HepG2 (cell line): ENCODE results near the gene HOXD3. TPM values are rescaled to one million over a fixed set of nuclear protein-coding genes. Genes with fewer than 3 reads are reported as not detected.

Experiments used
- ATAC-seq: fragments of 200-7000 bp; cut with Tn5 transposase; 3 replicates; pipeline ENCODE4 v1.9.1; 2020; ENCODE audit warnings: mild to moderate bottlenecking, moderate library complexity
- BruUV-seq: library from RNA; stranded (reverse); fragments of 400-500 nt; replicated peaks from 2 replicates; lab custom pipeline; 2021; lab: Mats Ljungman, UMichigan
- CTCF ChIA-PET: fragments of 300-600 bp; formaldehyde crosslinking; extraction: SDS; loops from one replicate; lab custom pipeline; 2021; ENCODE audit warnings: low total read pairs, inconsistent platforms, low intra/inter-chr PET ratio; lab: Yijun Ruan, JAX
- POLR2A ChIA-PET: fragments of 350-600 bp; sonication (Branson Sonifier 250); formaldehyde crosslinking; loops from one replicate; lab custom pipeline; 2020; ENCODE audit warnings: antibody characterized with exemption, inconsistent platforms; lab: Yijun Ruan, JAX
- DNase-seq: peaks from one replicate; pipeline ENCODE4 v3.0.0-alpha.2; 2015; ENCODE audit warnings: low spot score
- FAIRE-seq: peaks from 3 replicates; lab custom pipeline; 2011; peaks lifted over from hg19 to GRCh38; lab: Jason Lieb, UNC
- H2AFZ ChIP-seq: one replicate; pipeline ENCODE4 v1.6.1; 2011; ENCODE audit warnings: low read length, inconsistent platforms
- H3K27ac ChIP-seq: fragments of 300-600 bp; 3 replicates; pipeline ENCODE4 v1.8.0; 2011; ENCODE audit warnings: mixed run types, mild to moderate bottlenecking, mixed read lengths, low read length, inconsistent platforms; ENCODE audit not compliant: insufficient read depth; ENCODE audit errors: extremely low read length
- H3K27me3 ChIP-seq, 2 experiments: fragments of 200-600 bp in 1 of 2; 2 replicates in 1 of 2; 3 replicates in 1 of 2; pipeline versions ENCODE4 v1.6.0 to v1.8.0; 2011; ENCODE audit warnings: low read length in 2 of 2, mild to moderate bottlenecking in 2 of 2, moderate library complexity in 2 of 2, inconsistent platforms in 1 of 2; ENCODE audit not compliant: insufficient read depth in 2 of 2, control insufficient read depth in 1 of 2
- H3K36me3 ChIP-seq, 2 experiments: fragments of 200-600 bp in 1 of 2; replicated peaks in 1 of 2; 2 replicates in 1 of 2; 3 replicates in 1 of 2; pipeline versions ENCODE4 v1.5.1 to v1.8.0; 2011; ENCODE audit warnings: low read length in 2 of 2, inconsistent platforms in 1 of 2; ENCODE audit not compliant: insufficient read depth in 2 of 2, control insufficient read depth in 1 of 2
- H3K4me1 ChIP-seq: 2 replicates; pipeline ENCODE4 v1.5.1; 2012; ENCODE audit warnings: low read length, inconsistent platforms; ENCODE audit not compliant: insufficient read depth
- H3K4me2 ChIP-seq: 2 replicates; pipeline ENCODE4 v1.6.0; 2011; ENCODE audit warnings: low read depth, low read length, inconsistent platforms
- H3K4me3 ChIP-seq, 3 experiments: fragments of 200-600 bp in 1 of 3; sonication (generic), shearing (Covaris generic) in 1 of 3; replicated peaks in 1 of 3; 2 replicates each; pipeline ENCODE4 v1.5.1; 2011 to 2016; ENCODE audit warnings: low read length in 3 of 3, inconsistent platforms in 2 of 3, low read depth in 2 of 3, mild to moderate bottlenecking in 2 of 3, control low read depth in 1 of 3, mixed read lengths in 1 of 3; ENCODE audit not compliant: insufficient read depth in 1 of 3
- H3K79me2 ChIP-seq: one replicate; pipeline ENCODE4 v1.6.1; 2011; ENCODE audit warnings: low read length, inconsistent platforms; ENCODE audit not compliant: insufficient read depth
- H3K9ac ChIP-seq: 2 replicates; pipeline ENCODE4 v1.6.0; 2011; ENCODE audit warnings: mild to moderate bottlenecking, low read depth, low read length, inconsistent platforms; ENCODE audit not compliant: insufficient read depth
- H3K9me3 ChIP-seq: 2 replicates; pipeline ENCODE4 v1.5.1; 2012; ENCODE audit warnings: mild to moderate bottlenecking, low read length
- H4K20me1 ChIP-seq: 2 replicates; pipeline ENCODE4 v1.6.0; 2011; ENCODE audit warnings: inconsistent platforms, mild to moderate bottlenecking, low read length, moderate library complexity; ENCODE audit not compliant: insufficient read depth
- ARID4A ChIP-seq: sonication (generic); formaldehyde crosslinking; IDR thresholded peaks from 2 replicates; pipeline ENCODE4 v1.5.0; 2020; ENCODE audit warnings: mild to moderate bottlenecking, missing genetic modification reagents, borderline replicate concordance
- CBX2 ChIP-seq, 2 experiments: fragments of 200-600 bp in 1 of 2; sonication (generic); formaldehyde crosslinking in 1 of 2; IDR thresholded peaks; 2 replicates each; pipeline versions ENCODE4 v1.7.0 to v1.8.1; 2018 to 2022; ENCODE audit warnings: low read depth in 2 of 2, low read length in 1 of 2, mild to moderate bottlenecking in 1 of 2, missing genetic modification reagents in 1 of 2
- JUND ChIP-seq: sonication (generic); formaldehyde crosslinking; IDR thresholded peaks from 2 replicates; pipeline ENCODE4 v1.8.0; 2022; ENCODE audit warnings: mild to moderate bottlenecking, missing genetic modification reagents
- RNF2 ChIP-seq: fragments of 450-650 bp; conservative IDR thresholded peaks from 2 replicates; pipeline ENCODE4 v1.6.1; 2016; ENCODE audit warnings: low read depth
- USF2 ChIP-seq, 2 experiments: sonication (generic) in 1 of 2; formaldehyde crosslinking in 1 of 2; IDR thresholded peaks; 2 replicates each; pipeline versions ENCODE4 v1.5.1 to v1.6.1; 2011 to 2020; ENCODE audit warnings: borderline replicate concordance in 1 of 2, low read depth in 1 of 2, low read length in 1 of 2, mild to moderate bottlenecking in 1 of 2, missing genetic modification reagents in 1 of 2, moderate library complexity in 1 of 2
- ZBTB2 ChIP-seq: sonication (generic); formaldehyde crosslinking; IDR thresholded peaks from 2 replicates; pipeline ENCODE4 v1.8.0; 2022; ENCODE audit warnings: low read depth, missing genetic modification reagents
- ZBTB3 ChIP-seq: sonication (generic); formaldehyde crosslinking; IDR thresholded peaks from 2 replicates; pipeline ENCODE4 v1.4.0; 2020; ENCODE audit warnings: low read depth, mild to moderate bottlenecking, moderate library complexity, missing genetic modification reagents, borderline replicate concordance
- ZBTB37 ChIP-seq: sonication (generic); formaldehyde crosslinking; IDR thresholded peaks from 2 replicates; pipeline ENCODE4 v1.4.0; 2020; ENCODE audit warnings: mild to moderate bottlenecking, missing genetic modification reagents
- WGBS: methylation state at CpG from one replicate; pipeline ENCODE4 v1.1.6; 2017; ENCODE audit warnings: low lambda C conversion rate; 5-methylcytosine and 5-hydroxymethylcytosine counted together
- in situ Hi-C: cut with HindIII; loops from 2 replicates; pipeline ENCODE4 v1.10.0; 2017; ENCODE audit warnings: low pct_unique_long_range_greater_than_20kb; ENCODE audit not compliant: extremely low pct_ligation_motif_present
- intact Hi-C: fragments of 100-400 bp; cut with micrococcal nuclease; formaldehyde crosslinking; loops from one replicate; pipeline ENCODE4 v1.10.0; 2022; ENCODE audit not compliant: unreplicated experiment
- polyA plus RNA-seq, 8 experiments: library from polyadenylated mRNA; depleted of rRNA in 3 of 8; stranded (reverse) in 7 of 8; unstranded in 1 of 8; fragments of >200 nt; fragmentation: Illumina TruSeq in 4 of 8; extraction: Trizol in 4 of 8; gene quantifications; 2 replicates each; pipeline versions ENCODE4 v1.2.1 to v1.2.3, GENCODE V29; 2011 to 2016; ENCODE audit warnings: low read depth in 4 of 8, missing spikeins in 1 of 8, mixed read lengths in 1 of 8; ENCODE audit not compliant: insufficient read depth in 1 of 8
- total RNA-seq, 5 experiments: library from RNA; depleted of rRNA; stranded (reverse); fragments of >200 nt; fragmentation: Illumina TruSeq; extraction: Trizol; gene quantifications; 2 replicates each; pipeline ENCODE4 v1.2.3, GENCODE V29; 2016; ENCODE audit warnings: low read depth in 1 of 5

The HOXD3 gene
- total and polyA plus RNA-seq, 2 of the 13 experiments (the other 11 are each of a cell fraction or from before 2014, with no cell fraction given), result 0.05 to 0.09 TPM

GRCh38 chr2:176206682-176207081, 49.6 kb downstream of the HOXD3 start (continued):
- TF ChIP-seq ZBTB2 (CRISPR knock-in tag) (no peak), USF2 (IDR thresholded peaks at IDR 0.05; ENCODE audit: low read depth, low read length) (no peak), USF2 (CRISPR knock-in tag; IDR thresholded peaks at IDR 0.05; ENCODE audit: borderline replicate concordance) (no peak), ZBTB3 (CRISPR knock-in tag) (no peak)
- TF ChIP-seq, all 625 proteins: peak for 0

GRCh38 chr2:176211110-176211509, 54.0 kb downstream of the HOXD3 start:
- Histone ChIP-seq H2AFZ (no peak overlapping the region), H3K4me1 (no peaks in the 10 kb centered on the region)
- POLR2A ChIA-PET, result no interaction called here
- TF ChIP-seq ARID4A (CRISPR knock-in tag), result no peak
- TF ChIP-seq JUND (CRISPR knock-in tag), result no peak
- TF ChIP-seq ZBTB37 (CRISPR knock-in tag), result no peak
- peak; percentile 91; the same call in 1 of the 2 replicates for TF ChIP-seq CBX2 (IDR thresholded peaks at IDR 0.05; ENCODE audit: low read depth, low read length)
- no peak for TF ChIP-seq CBX2 (CRISPR knock-in tag; IDR thresholded peaks at IDR 0.05; ENCODE audit: low read depth)
- peak; percentile 66; the same call in 1 of the 2 replicates for TF ChIP-seq RNF2
- TF ChIP-seq, all 625 proteins: peak for 2
- H3K9me3 ChIP-seq, result no peaks in the 10 kb centered on the region
- H3K36me3 ChIP-seq, result no peaks in the 10 kb centered on the region
- no peaks in the 10 kb centered on the region for H3K79me2 ChIP-seq
- BruUV-seq, result no TSS peak
- FAIRE-seq, result no peak
- in situ Hi-C loops (no loop called here), intact Hi-C loops (no loop called here)
- CTCF ChIA-PET, result no interaction called here
- ATAC-seq, result no peak
- H3K27me3 ChIP-seq, result peaks cover 0 to 34% of the 10 kb centered on the region in 2 experiments; a peak in 4 of 5 replicates
- DNase-seq, result no peak
- H3K4me3 ChIP-seq, result no peak overlapping the region
- H3K4me2 ChIP-seq, result no peak overlapping the region
- no peak overlapping the region for H3K9ac ChIP-seq
- H3K27ac ChIP-seq, result no peak overlapping the region
- 2% methylated on average over 1 of the region's 1 CpG for WGBS
- H4K20me1 ChIP-seq, result no peaks in the 10 kb centered on the region
